ENCODE results near the gene ITGA5.
A peak's percentile ranks its signal among the peaks of the same experiment; 100 is the strongest.

ITGA5 gene

DNA sequence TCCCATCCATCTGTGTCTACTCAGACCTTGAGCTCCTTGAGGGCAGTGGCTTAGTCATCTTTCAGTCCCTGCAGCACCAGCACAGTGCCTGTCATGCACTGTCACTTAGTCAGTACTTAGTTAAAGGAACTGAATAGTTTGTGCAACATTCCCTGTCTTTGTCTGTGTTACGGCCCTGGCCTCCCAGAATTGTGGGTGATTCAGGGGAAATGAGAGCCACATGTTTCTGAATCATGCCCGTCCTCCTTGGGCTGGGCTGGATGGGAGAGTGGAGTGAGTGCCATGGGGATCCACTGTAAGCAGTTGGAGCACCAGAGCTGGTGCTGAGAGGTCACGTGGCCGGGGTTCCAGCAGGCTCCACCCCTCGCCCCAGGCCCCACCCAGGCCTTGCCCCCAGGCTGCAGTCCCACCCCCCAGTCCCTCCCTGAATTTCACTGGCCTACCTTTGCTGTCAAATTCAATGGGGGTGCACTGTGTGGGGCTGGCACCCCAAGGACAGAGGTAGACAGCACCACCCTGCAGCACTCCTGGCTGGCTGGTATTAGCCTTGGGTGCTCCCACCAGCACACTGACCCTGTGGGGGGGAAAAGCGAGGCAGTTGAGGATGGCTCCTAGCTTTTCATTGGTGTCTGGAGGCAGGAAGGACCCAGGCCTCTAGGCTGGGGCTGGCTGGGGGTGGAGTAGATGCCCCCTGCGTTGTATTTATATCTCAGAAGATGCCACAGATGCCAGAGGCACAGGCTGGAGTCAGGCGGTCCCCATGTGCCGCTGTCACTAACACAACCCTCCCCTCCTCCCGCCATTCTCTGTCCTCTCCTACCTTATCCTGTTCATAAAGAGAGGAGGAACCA, 7.5 kb downstream of the ITGA5 start:
- Histone ChIP-seq H3K79me2 (ENCODE audit: low read length) (no peaks in the 10 kb centered on the region), H3K9me3 (ENCODE audit: insufficient read depth, low read length) (no peaks in the 10 kb centered on the region), H3K27me3 (ENCODE audit: low read depth, low read length) (peaks cover 5% of the 10 kb centered on the region; the same call in 1 of the 2 replicates), H3K4me3 (ENCODE audit: low read length) (no peak overlapping the region), H2AFZ (ENCODE audit: low read depth, low read length) (peak overlapping the region; percentile 27; the same call in 1 of the 2 replicates), H4K20me1 (ENCODE audit: insufficient read depth, low read length) (no peaks in the 10 kb centered on the region), H3K27ac (ENCODE audit: low read length) (no peak overlapping the region), H3K9ac (ENCODE audit: low read length) (no peak overlapping the region), H3K36me3 (replicated peaks; ENCODE audit: low read depth, low read length) (no peaks in the 10 kb centered on the region), H3K4me1 (ENCODE audit: low read length) (peaks cover 13% of the 10 kb centered on the region), H3K4me2 (ENCODE audit: low read length) (no peak overlapping the region)
- no peak for TF ChIP-seq CTCF (IDR thresholded peaks at IDR 0.05; ENCODE audit: low read depth, low read length)

GRCh38 chr12:54409267-54409666, 9.8 kb downstream of the ITGA5 start:
- H3K4me3 ChIP-seq (ENCODE audit: low read length): no peak overlapping the region
- no peak for TF ChIP-seq CTCF (IDR thresholded peaks at IDR 0.05; ENCODE audit: low read depth, low read length)
- no peak for TF ChIP-seq EZH2phosphoT487 (IDR thresholded peaks at IDR 0.05; ENCODE audit: low read depth)
- H3K27me3 ChIP-seq (ENCODE audit: low read depth, low read length): peaks cover 15% of the 10 kb centered on the region
- no peak overlapping the region for H2AFZ ChIP-seq (ENCODE audit: low read depth, low read length)
- H3K4me1 ChIP-seq (ENCODE audit: low read length): peaks cover 13% of the 10 kb centered on the region
- no peak overlapping the region for H3K27ac ChIP-seq (ENCODE audit: low read length)
- no peaks in the 10 kb centered on the region for H3K36me3 ChIP-seq (replicated peaks; ENCODE audit: low read depth, low read length)
- H3K9ac ChIP-seq (ENCODE audit: low read length): no peak overlapping the region
- H4K20me1 ChIP-seq (ENCODE audit: insufficient read depth, low read length): no peaks in the 10 kb centered on the region
- H3K79me2 ChIP-seq (ENCODE audit: low read length): no peaks in the 10 kb centered on the region
- no peaks in the 10 kb centered on the region for H3K9me3 ChIP-seq (ENCODE audit: insufficient read depth, low read length)
- H3K4me2 ChIP-seq (ENCODE audit: low read length): no peak overlapping the region

DNA sequence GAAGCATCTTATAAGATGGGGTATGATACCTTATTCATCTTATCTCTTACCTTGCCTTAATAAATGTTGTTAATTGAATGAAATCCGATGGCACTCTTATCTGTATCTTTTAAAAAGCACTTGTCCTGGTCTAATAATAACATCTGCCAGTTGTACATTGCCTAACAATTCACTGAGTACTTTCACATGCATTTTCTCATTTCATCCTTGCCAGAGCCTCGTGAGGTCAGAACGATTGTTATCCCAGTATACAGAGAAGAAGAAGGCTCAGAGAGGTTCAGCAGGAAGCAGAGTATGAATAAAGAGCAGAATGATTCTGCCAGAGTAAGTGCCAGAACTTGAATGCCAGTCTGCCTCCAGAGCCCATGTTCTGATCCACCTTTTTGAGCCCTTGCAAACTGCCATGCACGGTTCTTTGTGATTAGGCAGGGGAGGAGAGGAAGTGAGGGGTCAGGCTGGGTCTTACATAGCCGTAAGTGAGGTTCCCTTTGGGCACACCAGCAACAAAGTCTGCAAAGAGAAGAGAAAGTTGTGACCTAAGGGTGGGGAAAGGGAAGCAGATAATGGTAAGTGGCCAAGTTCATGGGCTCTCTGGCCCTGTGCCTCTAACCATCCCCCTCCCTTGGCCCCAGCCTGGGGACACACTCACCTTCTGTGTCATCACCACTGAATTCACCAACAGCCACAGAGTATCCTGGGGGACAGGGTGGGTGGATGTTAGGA, 11.7 kb downstream of the ITGA5 start:
- TF ChIP-seq EZH2phosphoT487 (IDR thresholded peaks at IDR 0.05; ENCODE audit: low read depth) (no peak), CTCF (IDR thresholded peaks at IDR 0.05; ENCODE audit: low read depth, low read length) (no peak)
- Histone ChIP-seq H3K79me2 (ENCODE audit: low read length) (no peaks in the 10 kb centered on the region), H4K20me1 (ENCODE audit: insufficient read depth, low read length) (no peaks in the 10 kb centered on the region), H3K4me1 (ENCODE audit: low read length) (no peaks in the 10 kb centered on the region), H3K27me3 (ENCODE audit: low read depth, low read length) (peaks cover 15% of the 10 kb centered on the region), H3K9ac (ENCODE audit: low read length) (no peak overlapping the region), H3K27ac (ENCODE audit: low read length) (no peak overlapping the region), H3K36me3 (replicated peaks; ENCODE audit: low read depth, low read length) (no peaks in the 10 kb centered on the region), H3K4me3 (ENCODE audit: low read length) (no peak overlapping the region), H2AFZ (ENCODE audit: low read depth, low read length) (no peak overlapping the region), H3K9me3 (ENCODE audit: insufficient read depth, low read length) (no peaks in the 10 kb centered on the region), H3K4me2 (ENCODE audit: low read length) (no peak overlapping the region)

DNA sequence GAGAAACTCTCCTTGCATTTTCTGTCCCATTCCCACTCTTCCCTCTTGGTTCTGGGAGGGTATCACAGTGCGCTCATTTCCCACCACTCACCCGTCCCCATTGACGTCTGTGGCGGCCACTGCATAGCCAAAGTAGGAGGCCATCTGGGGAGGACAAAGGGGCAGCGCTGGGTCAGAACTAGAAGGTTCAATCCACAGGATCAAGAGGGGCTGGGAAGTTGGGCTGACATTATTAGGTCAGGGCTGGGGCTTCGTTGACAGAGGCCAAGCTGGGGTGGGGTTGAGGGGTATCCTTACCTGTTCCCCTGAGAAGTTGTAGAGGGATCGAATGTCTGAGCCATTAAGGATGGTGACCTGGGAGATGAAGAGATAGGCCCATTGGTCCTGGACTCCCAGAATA, 13.5 kb downstream of the ITGA5 start:
- H3K79me2 ChIP-seq (ENCODE audit: low read length): no peaks in the 10 kb centered on the region
- no peak overlapping the region for H3K27ac ChIP-seq (ENCODE audit: low read length)
- no peaks in the 10 kb centered on the region for H3K9me3 ChIP-seq (ENCODE audit: insufficient read depth, low read length)
- peaks cover 15% of the 10 kb centered on the region for H3K27me3 ChIP-seq (ENCODE audit: low read depth, low read length)
- no peak overlapping the region for H3K9ac ChIP-seq (ENCODE audit: low read length)
- no peaks in the 10 kb centered on the region for H4K20me1 ChIP-seq (ENCODE audit: insufficient read depth, low read length)
- no peaks in the 10 kb centered on the region for H3K36me3 ChIP-seq (replicated peaks; ENCODE audit: low read depth, low read length)
- H2AFZ ChIP-seq (ENCODE audit: low read depth, low read length): no peak overlapping the region
- H3K4me1 ChIP-seq (ENCODE audit: low read length): no peaks in the 10 kb centered on the region
- no peak overlapping the region for H3K4me2 ChIP-seq (ENCODE audit: low read length)
- H3K4me3 ChIP-seq (ENCODE audit: low read length): no peak overlapping the region
- no peak for TF ChIP-seq EZH2phosphoT487 (IDR thresholded peaks at IDR 0.05; ENCODE audit: low read depth)
- no peak for TF ChIP-seq CTCF (IDR thresholded peaks at IDR 0.05; ENCODE audit: low read depth, low read length)
